ENCODE results near the gene ADO.

The ADO gene

GRCh38 chr10:62794306-62794705 lies 10.2 kb upstream of the ADO start:
- H3K27me3 ChIP-seq (ENCODE audit: control insufficient read depth, insufficient read depth, low read length) = no peaks in the 10 kb centered on the region

GRCh38 chr10:62795100-62795499 lies 9.4 kb upstream of the ADO start:
- H3K9me3 ChIP-seq (ENCODE audit: control insufficient read depth, insufficient read depth, low read length) = no peaks in the 10 kb centered on the region
- H3K27me3 ChIP-seq (ENCODE audit: control insufficient read depth, insufficient read depth, low read length) = no peaks in the 10 kb centered on the region
- H3K36me3 ChIP-seq (ENCODE audit: control insufficient read depth, insufficient read depth, low read length) = no peaks in the 10 kb centered on the region
- peaks cover 9% of the 10 kb centered on the region; the same call in 1 of the 2 replicates for H3K4me1 ChIP-seq (ENCODE audit: control insufficient read depth, insufficient read depth, low read length)
- H3K4me3 ChIP-seq (ENCODE audit: low read depth, low read length) = no peak overlapping the region
- H3K9ac ChIP-seq (ENCODE audit: low read depth, low read length) = no peak overlapping the region
- H3K27ac ChIP-seq (ENCODE audit: low read depth, low read length) = no peak overlapping the region

More at GRCh38 chr10:62794306-62794705, 10.2 kb upstream of the ADO start:
- Histone ChIP-seq H3K27ac (ENCODE audit: low read depth, low read length) (no peak overlapping the region), H3K9ac (ENCODE audit: low read depth, low read length) (no peak overlapping the region), H3K9me3 (ENCODE audit: control insufficient read depth, insufficient read depth, low read length) (no peaks in the 10 kb centered on the region), H3K4me1 (ENCODE audit: control insufficient read depth, insufficient read depth, low read length) (0 out of 2 replicates have a peak, but pooled peaks cover 6% of the 10 kb centered on the region), H3K4me3 (ENCODE audit: low read depth, low read length) (no peak overlapping the region), H3K36me3 (ENCODE audit: control insufficient read depth, insufficient read depth, low read length) (no peaks in the 10 kb centered on the region)

- H3K9me3 ChIP-seq (ENCODE audit: control insufficient read depth, insufficient read depth, low read length) = no peaks in the 10 kb centered on the region
- H3K27ac ChIP-seq (ENCODE audit: low read depth, low read length) = no peak overlapping the region
- H3K36me3 ChIP-seq (ENCODE audit: control insufficient read depth, insufficient read depth, low read length) = no peaks in the 10 kb centered on the region
- no peaks in the 10 kb centered on the region for H3K27me3 ChIP-seq (ENCODE audit: control insufficient read depth, insufficient read depth, low read length)
- H3K4me1 ChIP-seq (ENCODE audit: control insufficient read depth, insufficient read depth, low read length) = peaks cover 16% of the 10 kb centered on the region
- no peak overlapping the region for H3K4me3 ChIP-seq (ENCODE audit: low read depth, low read length)
- no peak overlapping the region for H3K9ac ChIP-seq (ENCODE audit: low read depth, low read length)
Measured at GRCh38 chr10:62795762-62796161, 8.8 kb upstream of the ADO start.

GRCh38 chr10:62796896-62797295 lies 7.6 kb upstream of the ADO start:
- Histone ChIP-seq H3K9me3 (ENCODE audit: control insufficient read depth, insufficient read depth, low read length) (no peaks in the 10 kb centered on the region), H3K36me3 (ENCODE audit: control insufficient read depth, insufficient read depth, low read length) (no peaks in the 10 kb centered on the region), H3K27ac (ENCODE audit: low read depth, low read length) (no peak overlapping the region), H3K27me3 (ENCODE audit: control insufficient read depth, insufficient read depth, low read length) (no peaks in the 10 kb centered on the region), H3K4me1 (ENCODE audit: control insufficient read depth, insufficient read depth, low read length) (peaks cover 18% of the 10 kb centered on the region), H3K9ac (ENCODE audit: low read depth, low read length) (no peak overlapping the region), H3K4me3 (ENCODE audit: low read depth, low read length) (no peak overlapping the region)

DNA sequence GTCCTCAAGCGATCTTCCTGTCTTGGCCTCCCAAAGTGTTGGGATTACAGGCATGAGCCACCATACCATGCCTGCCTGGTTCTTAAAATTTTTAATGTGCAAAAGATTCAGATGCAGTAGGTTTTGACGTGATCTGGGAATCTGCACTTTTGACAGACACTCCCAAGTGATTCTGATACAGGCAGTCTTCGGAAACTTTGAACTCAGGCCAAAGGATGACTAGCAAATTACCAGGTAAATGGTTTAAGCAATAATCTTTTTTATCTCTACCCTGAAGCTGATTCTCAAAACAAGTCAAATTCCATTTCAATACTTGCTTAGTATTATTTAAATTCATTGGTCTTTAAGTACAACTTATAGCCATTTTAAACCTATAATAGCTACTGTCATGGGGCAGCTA lies 2.6 kb upstream of the ADO start:
- Histone ChIP-seq H3K27me3 (ENCODE audit: control insufficient read depth, insufficient read depth, low read length) (no peaks in the 10 kb centered on the region), H3K9me3 (ENCODE audit: control insufficient read depth, insufficient read depth, low read length) (no peaks in the 10 kb centered on the region), H3K27ac (ENCODE audit: low read depth, low read length) (no peak overlapping the region), H3K9ac (ENCODE audit: low read depth, low read length) (no peak overlapping the region), H3K4me3 (ENCODE audit: low read depth, low read length) (no peak overlapping the region), H3K4me1 (ENCODE audit: control insufficient read depth, insufficient read depth, low read length) (peaks cover 38% of the 10 kb centered on the region), H3K36me3 (ENCODE audit: control insufficient read depth, insufficient read depth, low read length) (no peaks in the 10 kb centered on the region)

GRCh38 chr10:62803724-62804355 lies 680 bp upstream of the ADO start:
- Histone ChIP-seq H3K27me3 (ENCODE audit: control insufficient read depth, insufficient read depth, low read length) (no peaks in the 10 kb centered on the region), H3K27ac (ENCODE audit: low read depth, low read length) (peak overlapping the region; percentile 85), H3K9ac (ENCODE audit: low read depth, low read length) (peak overlapping the region; percentile 73)

GRCh38 chr10:62805231-62806099 lies 945 bp downstream of the ADO start:
- peak overlapping the region; percentile 87 for H3K4me3 ChIP-seq (ENCODE audit: low read depth, low read length)
- no peaks in the 10 kb centered on the region for H3K9me3 ChIP-seq (ENCODE audit: control insufficient read depth, insufficient read depth, low read length)
- H3K27me3 ChIP-seq (ENCODE audit: control insufficient read depth, insufficient read depth, low read length) = no peaks in the 10 kb centered on the region
- peak overlapping the region; percentile 73 for H3K9ac ChIP-seq (ENCODE audit: low read depth, low read length)
- H3K27ac ChIP-seq (ENCODE audit: low read depth, low read length) = peak overlapping the region; percentile 85
- peaks cover 29% of the 10 kb centered on the region for H3K4me1 ChIP-seq (ENCODE audit: control insufficient read depth, insufficient read depth, low read length)
- H3K36me3 ChIP-seq (ENCODE audit: control insufficient read depth, insufficient read depth, low read length) = no peaks in the 10 kb centered on the region; the same call in 1 of the 2 replicates

More at GRCh38 chr10:62803724-62804355, 680 bp upstream of the ADO start:
- peak overlapping the region; percentile 87 for H3K4me3 ChIP-seq (ENCODE audit: low read depth, low read length)
- no peaks in the 10 kb centered on the region; the same call in 1 of the 2 replicates for H3K36me3 ChIP-seq (ENCODE audit: control insufficient read depth, insufficient read depth, low read length)
- H3K9me3 ChIP-seq (ENCODE audit: control insufficient read depth, insufficient read depth, low read length) = no peaks in the 10 kb centered on the region
- peaks cover 36% of the 10 kb centered on the region for H3K4me1 ChIP-seq (ENCODE audit: control insufficient read depth, insufficient read depth, low read length)

GRCh38 chr10:62806251-62806650 lies 1.7 kb downstream of the ADO start:
- Histone ChIP-seq H3K9me3 (ENCODE audit: control insufficient read depth, insufficient read depth, low read length) (no peaks in the 10 kb centered on the region), H3K36me3 (ENCODE audit: control insufficient read depth, insufficient read depth, low read length) (no peaks in the 10 kb centered on the region; the same call in 1 of the 2 replicates), H3K27me3 (ENCODE audit: control insufficient read depth, insufficient read depth, low read length) (no peaks in the 10 kb centered on the region), H3K9ac (ENCODE audit: low read depth, low read length) (no peak overlapping the region), H3K4me3 (ENCODE audit: low read depth, low read length) (peak overlapping the region; percentile 87), H3K27ac (ENCODE audit: low read depth, low read length) (no peak overlapping the region), H3K4me1 (ENCODE audit: control insufficient read depth, insufficient read depth, low read length) (peaks cover 24% of the 10 kb centered on the region)

- Histone ChIP-seq H3K4me1 (ENCODE audit: control insufficient read depth, insufficient read depth, low read length) (peaks cover 11% of the 10 kb centered on the region), H3K9ac (ENCODE audit: low read depth, low read length) (no peak overlapping the region), H3K27me3 (ENCODE audit: control insufficient read depth, insufficient read depth, low read length) (peaks cover 29% of the 10 kb centered on the region), H3K4me3 (ENCODE audit: low read depth, low read length) (no peak overlapping the region), H3K36me3 (ENCODE audit: control insufficient read depth, insufficient read depth, low read length) (no peaks in the 10 kb centered on the region; the same call in 1 of the 2 replicates), H3K27ac (ENCODE audit: low read depth, low read length) (no peak overlapping the region), H3K9me3 (ENCODE audit: control insufficient read depth, insufficient read depth, low read length) (no peaks in the 10 kb centered on the region)
Measured at GRCh38 chr10:62810156-62810902, 5.8 kb downstream of the ADO start.

DNA sequence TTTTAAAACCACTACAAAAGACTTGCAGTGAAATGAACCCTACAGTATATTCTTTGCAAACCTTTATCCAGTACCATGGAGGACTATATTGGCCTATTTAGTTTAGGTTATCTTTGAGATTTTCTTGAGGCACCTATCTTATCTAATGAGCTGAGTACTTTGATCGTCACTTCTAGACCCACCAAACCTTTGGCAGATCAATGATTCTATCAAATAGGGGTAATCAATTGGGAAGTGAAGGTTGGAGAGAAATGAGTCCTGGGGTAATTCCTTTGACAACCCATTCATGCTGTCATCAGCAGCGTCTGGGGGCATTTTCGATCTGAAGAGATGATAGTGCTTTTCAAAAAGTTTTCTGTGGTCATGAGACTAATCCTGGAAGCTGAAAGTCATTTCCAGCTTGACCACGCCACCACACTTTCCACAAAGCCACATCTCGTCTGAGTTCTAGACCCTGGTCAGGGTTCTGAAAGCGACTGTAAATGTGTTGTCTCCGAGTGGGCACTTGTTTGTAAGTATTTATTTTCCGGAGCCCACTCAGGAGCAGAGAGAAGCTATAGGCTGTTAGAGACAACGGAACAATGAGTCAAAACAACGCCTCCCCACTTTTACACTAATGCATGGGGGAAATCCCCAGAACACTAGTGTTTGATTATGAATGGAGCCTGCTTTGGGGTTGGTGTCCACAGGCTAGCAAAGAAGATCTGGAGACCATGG lies 6.8 kb downstream of the ADO start:
- Histone ChIP-seq H3K27ac (ENCODE audit: low read depth, low read length) (no peak overlapping the region), H3K9ac (ENCODE audit: low read depth, low read length) (no peak overlapping the region), H3K36me3 (ENCODE audit: control insufficient read depth, insufficient read depth, low read length) (no peaks in the 10 kb centered on the region; the same call in 1 of the 2 replicates), H3K4me1 (ENCODE audit: control insufficient read depth, insufficient read depth, low read length) (peaks cover 8% of the 10 kb centered on the region), H3K9me3 (ENCODE audit: control insufficient read depth, insufficient read depth, low read length) (no peaks in the 10 kb centered on the region), H3K27me3 (ENCODE audit: control insufficient read depth, insufficient read depth, low read length) (peaks cover 37% of the 10 kb centered on the region), H3K4me3 (ENCODE audit: low read depth, low read length) (no peak overlapping the region)

Data from HUES48 (cell line).